Activated naive CD4-positive, alpha-beta T cell treated with anti-CD3 and anti-CD28 coated beads, Interleukin-2, amount 10 ng/mL, durations not matched to agents 5 hours and 36 hours (primary cell): ENCODE data around the gene RAPSN. TPM values are rescaled to one million over a fixed set of nuclear protein-coding genes. Genes with fewer than 3 reads are reported as not detected.

ENCODE experiments used
- microRNA-seq: library from miRNA; unstranded; fragments of <30 nt; microRNA quantifications from one replicate; pipeline ENCODE4 v1.2.0, GENCODE V29; 2022; ENCODE audit warnings: borderline microRNAs expressed, borderline replicate concordance
- total RNA-seq, 2 experiments: library from RNA; stranded (reverse); gene quantifications; one replicate each; pipeline ENCODE4 v1.2.3, GENCODE V29; 2021

The RAPSN gene
- under 1 TPM; 0.53 to 0.73 TPM for total RNA-seq

DNA sequence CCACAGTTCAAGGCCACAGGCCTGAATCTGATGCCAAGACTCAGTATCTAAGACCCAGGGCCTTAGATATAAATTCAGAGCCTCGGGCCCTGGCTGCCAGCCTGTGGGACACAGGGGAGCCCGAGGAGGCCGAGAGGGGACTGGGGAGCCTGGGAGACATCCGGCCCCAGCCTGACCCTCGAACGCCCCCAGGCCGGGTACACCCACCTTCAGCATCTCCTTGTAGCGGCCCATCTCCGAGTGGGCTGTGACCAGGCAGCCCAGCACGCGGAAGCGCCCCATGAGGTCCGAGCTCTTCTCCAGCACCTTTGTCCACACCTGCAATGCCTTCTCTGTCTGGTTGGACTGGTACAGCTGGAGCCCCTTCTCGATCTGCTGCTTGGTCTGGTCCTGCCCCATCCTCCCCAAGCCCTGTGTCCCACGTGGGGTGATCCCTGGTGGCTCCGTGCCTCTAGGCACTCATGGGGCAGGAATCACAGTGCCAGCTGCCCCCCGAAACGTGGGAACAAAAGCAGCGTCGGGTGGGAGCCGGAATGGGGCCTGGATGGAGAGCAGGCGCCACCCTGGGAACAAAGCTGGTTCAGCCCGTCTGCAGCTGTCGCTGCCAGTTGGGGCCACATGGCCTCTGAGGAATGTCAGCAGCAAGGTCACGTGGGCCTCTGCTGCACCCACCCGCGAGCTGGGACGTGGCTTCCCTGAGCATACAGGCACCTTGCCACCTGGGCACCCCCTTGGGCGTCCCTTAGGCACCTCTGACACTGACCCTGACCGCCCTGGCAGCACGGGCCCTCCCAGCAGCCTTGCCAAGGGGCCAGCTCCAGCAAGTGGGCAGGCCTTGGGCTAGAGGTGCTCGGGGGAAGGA, at the start of gene RAPSN:
Gene RAPSN (minus strand): TSS at position 571 of the 862 bp plus-strand sequence. CDS start 172 bp downstream, at position 399.

DNA sequence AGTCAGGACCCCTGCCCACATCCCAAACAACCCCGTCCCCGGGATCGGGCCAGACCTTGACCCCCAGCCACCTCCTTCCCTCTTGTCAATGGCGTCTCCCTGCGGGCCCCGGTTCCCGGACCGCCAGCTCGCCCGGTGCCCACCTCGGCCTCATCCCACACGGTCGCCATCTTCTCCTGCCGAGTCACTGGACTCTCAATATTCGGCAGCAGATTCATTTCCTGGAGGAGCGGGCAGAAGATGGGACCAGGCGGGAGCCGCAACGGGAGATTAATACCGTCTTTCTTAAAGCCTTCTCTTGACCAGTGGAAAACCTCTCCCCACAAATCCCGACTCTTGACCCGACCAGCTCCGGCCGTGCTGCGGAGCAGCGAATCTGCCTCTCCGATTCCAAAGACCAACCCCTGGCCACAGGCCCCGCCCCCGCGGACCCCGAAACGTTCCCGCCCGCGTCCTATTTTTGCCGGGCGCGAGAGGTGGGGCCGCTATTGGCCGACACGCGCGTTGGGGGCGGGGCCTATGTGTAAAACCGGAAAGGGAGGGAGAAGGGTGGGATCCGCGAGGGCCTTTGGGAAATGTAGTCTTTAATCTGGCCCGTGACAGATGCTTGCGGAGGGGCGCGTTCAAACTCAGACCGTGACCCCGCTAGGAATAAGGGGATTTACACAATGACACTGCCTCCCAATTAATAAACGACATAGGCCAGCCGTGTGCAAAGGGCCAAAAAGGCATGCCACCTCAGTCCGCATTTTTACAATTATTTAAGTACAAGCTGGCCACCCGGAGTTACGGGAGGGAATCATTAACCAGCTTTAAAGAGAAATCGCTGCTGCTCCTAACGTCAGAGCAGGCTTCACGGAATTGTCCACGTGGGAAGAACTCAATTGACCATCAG, 22.6 kb downstream of the RAPSN start, which contains the start of gene PSMC3:
Gene PSMC3 (minus strand): TSS at position 378 of the 895 bp plus-strand sequence. CDS start 160 bp downstream, at position 218.

DNA sequence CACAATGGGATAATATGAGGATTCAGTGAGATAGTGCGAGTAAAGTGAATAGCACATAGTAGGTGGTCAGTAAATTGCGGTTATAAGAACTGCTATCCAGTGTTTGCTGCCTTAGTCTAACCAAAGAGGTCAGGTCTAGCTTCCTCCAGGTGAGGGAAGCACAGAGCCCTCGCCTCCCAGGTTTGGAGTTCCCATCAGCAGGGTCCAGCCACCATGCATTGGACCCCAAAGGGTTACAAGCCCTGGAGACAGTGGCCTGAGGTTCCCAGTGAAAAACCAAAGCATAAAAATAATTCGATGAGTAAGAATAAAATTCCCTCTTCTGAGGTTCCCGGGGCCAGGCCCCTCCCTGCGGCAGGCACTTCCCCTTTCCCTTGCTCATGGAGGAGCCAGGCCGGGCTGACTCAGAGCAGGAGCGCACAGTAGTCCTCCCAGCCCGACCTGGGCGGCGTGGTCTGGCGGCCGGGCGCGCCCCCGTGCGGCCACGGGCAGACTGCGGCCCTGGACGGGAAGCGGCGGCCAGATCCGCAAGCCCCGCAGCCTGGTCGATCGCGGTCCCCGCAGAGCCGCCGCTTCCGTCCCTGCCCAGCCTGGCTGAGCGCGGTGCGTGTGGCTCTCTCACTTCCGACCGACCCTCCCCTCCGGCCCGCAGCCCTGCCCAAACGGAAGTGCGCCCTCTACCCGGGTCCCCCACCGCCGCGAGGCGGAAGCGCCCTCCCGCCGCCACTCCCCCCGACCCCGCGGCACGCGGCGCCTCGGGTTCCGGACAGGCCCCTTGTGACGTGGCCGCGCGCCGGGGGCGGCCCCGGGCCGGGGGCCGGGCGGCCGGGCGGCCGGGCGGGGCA, 41.0 kb downstream of the RAPSN start, which contains the start of gene SLC39A13:
Gene SLC39A13 (plus strand): TSS at position 845 of the 845 bp plus-strand sequence. CDS start 1,505 bp downstream, outside the sequence.

Small RNAs within 50 kb of the gene (microRNA-seq; reads per million reads assigned to microRNA genes)
- not detected for gene MIR4487

Other genes starting within 250 kb of the RAPSN start
- 100 to 1,000 TPM; 129 to 138 TPM for gene DDB2, start 234.2 kb downstream of the RAPSN start, total RNA-seq
- gene ACP2, start 200.3 kb downstream of the RAPSN start, total RNA-seq, result 10 to 100 TPM; 27.9 to 28.8 TPM
- gene NR1H3, start 191.1 kb downstream of the RAPSN start, total RNA-seq, result 10 to 100 TPM; 10.4 to 12.7 TPM
- 10 to 100 TPM; 84.0 to 91.9 TPM for gene MADD, start 179.0 kb downstream of the RAPSN start, total RNA-seq
- gene MYBPC3, start 96.4 kb downstream of the RAPSN start, total RNA-seq, result not detected
- gene SPI1, start 70.6 kb downstream of the RAPSN start, total RNA-seq, result not detected
- gene SLC39A13, start 40.5 kb downstream of the RAPSN start, total RNA-seq, result 10 to 100 TPM; 24.7 to 28.9 TPM
- 100 to 1,000 TPM; 105 to 106 TPM for gene PSMC3, start 22.7 kb downstream of the RAPSN start, total RNA-seq
- 100 to 1,000 TPM in 1 of 2 experiments, 10 to 100 TPM in 1; 97.3 to 101 TPM for gene CELF1, start 104.0 kb upstream of the RAPSN start, total RNA-seq
- 10 to 100 TPM; 30.4 to 33.8 TPM for gene PTPMT1, start 116.5 kb upstream of the RAPSN start, total RNA-seq
- 10 to 100 TPM; 16.8 to 18.0 TPM for gene KBTBD4, start 129.8 kb upstream of the RAPSN start, total RNA-seq
- gene NDUFS3, start 129.9 kb upstream of the RAPSN start, total RNA-seq, result 10 to 100 TPM; 88.9 to 97.3 TPM
- gene FAM180B, start 137.5 kb upstream of the RAPSN start, total RNA-seq, result under 1 TPM in 1 of 2 experiments, not detected in 1; 0.15 TPM
- under 1 TPM; 0.33 to 0.39 TPM for gene C1QTNF4, start 145.3 kb upstream of the RAPSN start, total RNA-seq
- gene MTCH2, start 193.4 kb upstream of the RAPSN start, total RNA-seq, result 10 to 100 TPM; 67.9 to 75.9 TPM